ENCODE results near the gene BCL6.

The BCL6 gene

GRCh38 chr3:187735837-187736236, 9.4 kb downstream of the BCL6 start:
- no peak for DNase-seq (ENCODE audit: low read depth)

GRCh38 chr3:187735383-187735782, 9.9 kb downstream of the BCL6 start:
- H3K4me3 ChIP-seq (ENCODE audit: control insufficient read depth, low read depth, low read length): no peak overlapping the region
- no peak for DNase-seq (ENCODE audit: low read depth)
- TF ChIP-seq, protein P1, sequence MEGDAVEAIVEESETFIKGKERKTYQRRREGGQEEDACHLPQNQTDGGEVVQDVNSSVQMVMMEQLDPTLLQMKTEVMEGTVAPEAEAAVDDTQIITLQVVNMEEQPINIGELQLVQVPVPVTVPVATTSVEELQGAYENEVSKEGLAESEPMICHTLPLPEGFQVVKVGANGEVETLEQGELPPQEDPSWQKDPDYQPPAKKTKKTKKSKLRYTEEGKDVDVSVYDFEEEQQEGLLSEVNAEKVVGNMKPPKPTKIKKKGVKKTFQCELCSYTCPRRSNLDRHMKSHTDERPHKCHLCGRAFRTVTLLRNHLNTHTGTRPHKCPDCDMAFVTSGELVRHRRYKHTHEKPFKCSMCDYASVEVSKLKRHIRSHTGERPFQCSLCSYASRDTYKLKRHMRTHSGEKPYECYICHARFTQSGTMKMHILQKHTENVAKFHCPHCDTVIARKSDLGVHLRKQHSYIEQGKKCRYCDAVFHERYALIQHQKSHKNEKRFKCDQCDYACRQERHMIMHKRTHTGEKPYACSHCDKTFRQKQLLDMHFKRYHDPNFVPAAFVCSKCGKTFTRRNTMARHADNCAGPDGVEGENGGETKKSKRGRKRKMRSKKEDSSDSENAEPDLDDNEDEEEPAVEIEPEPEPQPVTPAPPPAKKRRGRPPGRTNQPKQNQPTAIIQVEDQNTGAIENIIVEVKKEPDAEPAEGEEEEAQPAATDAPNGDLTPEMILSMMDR (IDR thresholded peaks at IDR 0.05; ENCODE audit: control insufficient read depth, insufficient read depth, low read depth, low read length, missing control alignments): no peak

More at GRCh38 chr3:187735837-187736236, 9.4 kb downstream of the BCL6 start:
- TF ChIP-seq, protein P1 (IDR thresholded peaks at IDR 0.05; ENCODE audit: control insufficient read depth, insufficient read depth, low read depth, low read length, missing control alignments): no peak
- no peak overlapping the region for H3K4me3 ChIP-seq (ENCODE audit: control insufficient read depth, low read depth, low read length)

DNA sequence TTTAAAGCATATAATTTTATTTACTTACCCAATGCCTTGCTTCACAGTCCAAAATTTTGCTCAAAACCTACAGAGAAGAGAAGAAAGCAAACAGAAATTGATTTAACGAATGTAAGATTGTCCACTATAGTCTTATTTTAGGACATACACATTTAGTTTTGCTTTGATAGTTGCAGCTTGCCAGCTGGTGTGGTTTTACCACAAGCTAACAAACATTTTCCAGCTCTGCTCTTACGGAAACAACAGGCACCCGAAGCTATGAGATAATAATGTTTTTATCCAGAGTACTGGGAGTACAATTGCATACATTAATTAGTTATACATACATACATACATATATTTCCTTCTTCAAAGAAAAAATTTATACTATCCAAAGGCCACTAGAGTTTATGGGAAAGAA, 10.4 kb downstream of the BCL6 start:
- no peak for DNase-seq (ENCODE audit: low read depth)
- TF ChIP-seq, protein P1 (IDR thresholded peaks at IDR 0.05; ENCODE audit: control insufficient read depth, insufficient read depth, low read depth, low read length, missing control alignments): no peak
- H3K4me3 ChIP-seq (ENCODE audit: control insufficient read depth, low read depth, low read length): no peak overlapping the region

GRCh38 chr3:187733371-187733770, 11.9 kb downstream of the BCL6 start:
- H3K4me3 ChIP-seq (ENCODE audit: control insufficient read depth, low read depth, low read length): no peak overlapping the region
- TF ChIP-seq, protein P1 (IDR thresholded peaks at IDR 0.05; ENCODE audit: control insufficient read depth, insufficient read depth, low read depth, low read length, missing control alignments): no peak
- DNase-seq (ENCODE audit: low read depth): no peak

DNA sequence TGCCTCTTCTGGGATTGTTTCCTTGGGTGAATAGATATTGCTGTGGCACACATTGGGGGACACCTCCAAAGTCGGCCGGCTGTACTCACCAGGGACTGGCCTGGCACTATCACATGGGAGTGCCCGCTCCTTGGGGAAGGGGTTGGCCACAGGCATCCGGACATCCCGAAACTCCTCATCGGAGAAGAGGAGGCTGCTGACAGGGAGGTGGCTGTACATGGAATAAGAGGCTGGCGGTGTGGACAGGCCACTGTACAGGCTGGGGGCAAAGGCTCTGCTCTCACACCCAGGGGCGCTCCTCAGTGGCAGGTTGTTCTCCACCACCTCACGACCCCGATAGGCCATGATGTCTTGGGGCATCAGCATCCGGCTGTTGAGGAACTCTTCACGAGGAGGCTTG, 15.7 kb downstream of the BCL6 start:
- TF ChIP-seq, protein P1 (IDR thresholded peaks at IDR 0.05; ENCODE audit: control insufficient read depth, insufficient read depth, low read depth, low read length, missing control alignments): no peak
- no peak overlapping the region for H3K4me3 ChIP-seq (ENCODE audit: control insufficient read depth, low read depth, low read length)
- DNase-seq (ENCODE audit: low read depth): no peak

DNA sequence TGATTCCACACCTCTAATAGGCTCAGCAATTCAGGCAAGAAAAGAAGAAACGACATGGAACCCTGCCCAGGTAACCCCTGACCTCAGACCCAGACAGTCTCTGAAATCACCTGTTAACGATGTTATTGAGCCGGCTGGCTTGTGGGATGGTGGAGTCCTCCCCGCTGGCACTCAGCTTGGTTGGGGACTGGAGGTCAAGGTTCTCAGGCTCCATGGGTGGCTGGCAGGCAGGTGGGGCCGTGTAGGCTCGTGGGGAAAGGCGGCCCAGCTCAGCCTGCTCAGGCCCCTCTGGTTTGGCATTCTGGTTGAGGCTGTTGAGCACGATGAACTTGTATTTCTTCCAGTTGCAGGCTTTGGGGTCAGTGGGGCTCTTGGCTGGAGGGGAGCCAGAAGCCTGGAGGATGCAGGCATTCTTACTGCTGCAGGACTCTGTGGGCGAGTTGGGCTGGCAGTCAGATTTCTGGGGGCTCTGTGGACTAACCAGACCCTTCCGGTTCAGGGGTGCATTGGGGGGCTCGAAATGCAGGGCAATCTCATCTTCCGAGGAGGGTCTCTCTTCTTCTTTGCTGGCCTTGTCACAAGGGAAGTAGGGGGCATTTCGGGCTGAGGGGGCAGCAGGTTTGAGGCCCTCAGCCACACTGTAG, 16.2 kb downstream of the BCL6 start:
- TF ChIP-seq, protein P1 (IDR thresholded peaks at IDR 0.05; ENCODE audit: control insufficient read depth, insufficient read depth, low read depth, low read length, missing control alignments): no peak
- DNase-seq (ENCODE audit: low read depth): no peak

More for the DNA sequence above, 16.2 kb downstream of the BCL6 start:
- H3K4me3 ChIP-seq (ENCODE audit: control insufficient read depth, low read depth, low read length): no peak overlapping the region
